Mucosa of stomach (tissue), 1 donor: ENCODE data around the gene ARHGAP1.
A peak's percentile ranks its signal among the peaks of the same experiment; 100 is the strongest.
"Not testable (repeated sequence)": the region's sequence is repeated elsewhere in the genome, so short reads cannot be mapped to it uniquely, and the experiment has no call there.

Experiments used
- H3K27me3 ChIP-seq: one replicate; pipeline ENCODE4 v1.7.0; 2013; ENCODE audit warnings: mild to moderate bottlenecking, low read length; ENCODE audit not compliant: control insufficient read depth, insufficient read depth
- H3K36me3 ChIP-seq: one replicate; pipeline ENCODE4 v1.7.0; 2013; ENCODE audit warnings: low read length; ENCODE audit not compliant: control insufficient read depth, insufficient read depth
- H3K4me1 ChIP-seq: one replicate; pipeline ENCODE4 v1.7.0; 2013; ENCODE audit warnings: mild to moderate bottlenecking, low read length; ENCODE audit not compliant: control insufficient read depth, insufficient read depth
- H3K4me3 ChIP-seq: one replicate; pipeline ENCODE4 v1.7.0; 2013; ENCODE audit warnings: low read length
- H3K9ac ChIP-seq: one replicate; pipeline ENCODE4 v1.7.0; 2013; ENCODE audit warnings: mild to moderate bottlenecking, low read length, moderate library complexity
- H3K9me3 ChIP-seq: one replicate; pipeline ENCODE4 v1.7.0; 2013; ENCODE audit warnings: mild to moderate bottlenecking, low read length, moderate library complexity; ENCODE audit not compliant: control insufficient read depth
- donor health status: Pancreatic carcinoma.

The ARHGAP1 gene

GRCh38 chr11:46719543-46720218 lies 19.3 kb upstream of the ARHGAP1 start:
- Histone ChIP-seq H3K36me3 (no peaks in the 10 kb centered on the region), H3K4me1 (peaks cover 21% of the 10 kb centered on the region), H3K27me3 (no peaks in the 10 kb centered on the region), H3K9me3 (no peaks in the 10 kb centered on the region), H3K9ac (no peak overlapping the region), H3K4me3 (no peak overlapping the region)

GRCh38 chr11:46719048-46719542 lies 18.7 kb upstream of the ARHGAP1 start, which contains the start of gene F2:
Gene F2, plus strand, starts transcription at chr11:46719213. Its CDS starts 23 bp downstream, at chr11:46719236.
- H3K9ac ChIP-seq, result peak within 1 kb of the TSS; percentile 31
- H3K36me3 ChIP-seq, result no peaks in the 10 kb centered on the region
- H3K9me3 ChIP-seq, result no peaks in the 10 kb centered on the region
- peaks cover 21% of the 10 kb centered on the region for H3K4me1 ChIP-seq
- H3K27me3 ChIP-seq, result no peaks in the 10 kb centered on the region
- H3K4me3 ChIP-seq, result no peak within 1 kb of the TSS

DNA sequence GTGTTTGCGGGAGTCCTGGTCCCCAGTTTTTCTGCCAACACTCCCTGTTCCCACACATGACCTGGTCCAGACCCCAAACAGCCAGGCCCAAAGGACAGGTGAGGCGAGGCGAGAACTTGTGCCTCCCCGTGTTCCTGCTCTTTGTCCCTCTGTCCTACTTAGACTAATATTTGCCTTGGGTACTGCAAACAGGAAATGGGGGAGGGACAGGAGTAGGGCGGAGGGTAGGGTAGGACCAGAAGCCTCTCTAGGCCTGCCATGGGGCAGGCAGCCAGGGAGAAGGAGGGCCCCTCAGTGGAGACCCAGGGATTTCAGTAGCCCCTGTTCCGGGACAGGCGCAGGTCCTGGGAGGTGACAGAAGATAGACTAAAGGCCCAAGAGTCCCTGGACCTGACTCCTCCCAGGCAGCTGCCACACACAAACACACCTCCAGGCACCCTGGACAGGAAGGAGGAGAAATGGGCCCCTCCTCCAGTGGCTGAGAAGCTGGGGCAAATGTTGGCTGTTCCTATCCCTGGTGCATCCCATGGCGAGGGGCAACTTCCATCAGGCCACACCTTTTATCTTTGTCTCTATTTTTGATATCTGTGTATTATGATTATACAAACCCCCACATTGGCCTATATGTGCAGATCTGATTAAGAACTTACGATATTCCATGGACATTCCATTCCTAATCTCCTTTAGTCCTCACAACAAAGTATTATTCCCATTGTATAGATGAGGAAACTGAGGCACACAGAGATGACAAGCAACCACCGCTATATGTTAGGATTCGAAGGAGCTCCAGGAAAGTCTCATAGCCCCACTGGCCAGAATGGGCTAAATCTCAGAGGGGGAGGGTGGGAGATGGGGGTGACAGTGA lies 18.0 kb upstream of the ARHGAP1 start:
- Histone ChIP-seq H3K4me3 (no peak overlapping the region), H3K9me3 (no peaks in the 10 kb centered on the region), H3K9ac (peak overlapping the region; percentile 31), H3K4me1 (peaks cover 21% of the 10 kb centered on the region), H3K36me3 (no peaks in the 10 kb centered on the region), H3K27me3 (no peaks in the 10 kb centered on the region)

- H3K4me1 ChIP-seq, result peaks cover 21% of the 10 kb centered on the region
- not testable (repeated sequence) for H3K4me3 ChIP-seq, H3K9ac ChIP-seq, H3K9me3 ChIP-seq, H3K27me3 ChIP-seq, H3K36me3 ChIP-seq
Observed at GRCh38 chr11:46717825-46718154, 17.4 kb upstream of the ARHGAP1 start.

DNA sequence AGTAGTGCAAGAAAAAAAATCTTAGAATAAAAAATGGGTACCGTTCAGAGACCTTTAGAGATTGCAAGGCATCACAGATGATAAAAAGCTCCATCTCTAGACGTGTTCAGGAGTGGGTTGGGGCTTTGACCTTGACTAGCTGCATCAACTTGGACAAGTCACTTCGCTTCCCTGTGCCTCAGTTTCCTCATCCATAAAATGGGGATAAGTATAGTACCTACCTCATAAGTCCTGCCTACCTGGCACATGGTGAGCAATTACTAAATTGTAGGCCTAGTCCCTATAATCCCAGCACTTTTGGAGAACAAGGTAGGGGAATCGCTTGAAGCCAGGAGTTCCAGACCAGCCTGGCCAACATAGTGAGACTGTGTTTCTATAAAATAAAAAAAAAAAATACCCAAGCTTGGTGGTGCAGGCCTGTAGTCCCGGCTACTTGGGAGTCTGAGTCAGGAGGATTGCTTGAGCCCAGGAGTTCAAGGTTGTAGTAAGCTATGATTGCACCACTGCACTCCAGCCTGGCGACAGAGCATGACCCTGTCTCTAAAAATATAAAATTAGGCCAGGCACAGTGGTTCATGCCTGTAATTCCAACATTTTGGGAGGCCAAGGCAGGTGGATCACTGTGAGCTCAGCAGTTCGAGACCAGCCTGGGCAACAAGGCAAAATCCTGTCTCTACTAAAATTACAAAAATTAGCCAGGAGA lies 12.6 kb upstream of the ARHGAP1 start:
- H3K9me3 ChIP-seq, result no peaks in the 10 kb centered on the region
- no peaks in the 10 kb centered on the region for H3K27me3 ChIP-seq
- peaks cover 4% of the 10 kb centered on the region for H3K4me1 ChIP-seq
- H3K9ac ChIP-seq, result no peak overlapping the region
- H3K4me3 ChIP-seq, result no peak overlapping the region
- H3K36me3 ChIP-seq, result no peaks in the 10 kb centered on the region

DNA sequence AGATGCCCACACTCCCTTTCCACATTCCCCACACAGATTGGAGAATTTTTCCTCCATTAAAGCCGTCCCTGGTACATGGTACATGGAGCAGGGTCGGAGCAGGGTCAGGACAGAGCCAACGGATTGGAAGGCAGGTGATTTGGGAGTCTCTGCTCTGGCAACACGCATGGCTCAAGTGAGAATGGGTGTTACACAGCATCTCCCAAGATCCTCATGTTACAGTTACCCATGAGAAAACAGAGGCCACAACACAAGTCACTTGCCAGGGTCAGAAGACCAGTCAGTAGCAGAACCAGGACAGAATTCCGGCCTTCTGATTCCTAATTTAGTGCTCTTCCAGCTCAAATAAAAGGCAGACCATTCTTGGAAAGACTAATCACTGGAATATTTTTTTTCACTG lies 10.9 kb upstream of the ARHGAP1 start:
- Histone ChIP-seq H3K4me3 (no peak overlapping the region), H3K9ac (no peak overlapping the region), H3K9me3 (no peaks in the 10 kb centered on the region), H3K27me3 (no peaks in the 10 kb centered on the region), H3K4me1 (no peaks in the 10 kb centered on the region), H3K36me3 (peaks cover 8% of the 10 kb centered on the region)

GRCh38 chr11:46710821-46711269 lies 10.4 kb upstream of the ARHGAP1 start:
- Histone ChIP-seq H3K36me3 (peaks cover 9% of the 10 kb centered on the region), H3K9ac (no peak overlapping the region), H3K4me1 (no peaks in the 10 kb centered on the region), H3K4me3 (no peak overlapping the region), H3K27me3 (no peaks in the 10 kb centered on the region), H3K9me3 (no peaks in the 10 kb centered on the region)

DNA sequence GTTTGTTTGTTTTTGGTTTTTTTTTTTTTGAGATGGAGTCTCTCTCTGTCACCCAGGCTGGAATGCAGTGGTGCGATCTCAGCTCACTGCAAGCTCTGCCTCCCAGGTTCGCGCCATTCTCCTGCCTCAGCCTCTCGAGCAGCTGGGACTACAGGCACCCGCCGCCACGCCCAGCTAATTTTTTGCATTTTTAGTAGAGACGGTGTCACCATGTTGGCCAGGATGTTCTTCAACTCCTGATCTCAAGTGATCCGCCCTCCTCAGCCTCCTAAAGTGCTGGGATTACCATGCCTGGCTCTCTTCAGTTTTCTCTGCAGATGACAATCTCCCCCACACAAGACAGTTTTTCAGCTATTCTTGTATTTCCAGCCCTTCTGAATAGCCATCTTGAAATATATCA lies 8.9 kb upstream of the ARHGAP1 start:
- H3K9me3 ChIP-seq, H3K9ac ChIP-seq, H3K4me1 ChIP-seq, H3K27me3 ChIP-seq, H3K4me3 ChIP-seq: not testable (repeated sequence)
- H3K36me3 ChIP-seq, result peaks cover 19% of the 10 kb centered on the region

GRCh38 chr11:46706886-46707285 lies 6.5 kb upstream of the ARHGAP1 start:
- no peak overlapping the region for H3K4me3 ChIP-seq
- peaks cover 34% of the 10 kb centered on the region for H3K36me3 ChIP-seq
- H3K9me3 ChIP-seq, result no peaks in the 10 kb centered on the region
- H3K27me3 ChIP-seq, result no peaks in the 10 kb centered on the region
- no peak overlapping the region for H3K9ac ChIP-seq
- H3K4me1 ChIP-seq, result no peaks in the 10 kb centered on the region

DNA sequence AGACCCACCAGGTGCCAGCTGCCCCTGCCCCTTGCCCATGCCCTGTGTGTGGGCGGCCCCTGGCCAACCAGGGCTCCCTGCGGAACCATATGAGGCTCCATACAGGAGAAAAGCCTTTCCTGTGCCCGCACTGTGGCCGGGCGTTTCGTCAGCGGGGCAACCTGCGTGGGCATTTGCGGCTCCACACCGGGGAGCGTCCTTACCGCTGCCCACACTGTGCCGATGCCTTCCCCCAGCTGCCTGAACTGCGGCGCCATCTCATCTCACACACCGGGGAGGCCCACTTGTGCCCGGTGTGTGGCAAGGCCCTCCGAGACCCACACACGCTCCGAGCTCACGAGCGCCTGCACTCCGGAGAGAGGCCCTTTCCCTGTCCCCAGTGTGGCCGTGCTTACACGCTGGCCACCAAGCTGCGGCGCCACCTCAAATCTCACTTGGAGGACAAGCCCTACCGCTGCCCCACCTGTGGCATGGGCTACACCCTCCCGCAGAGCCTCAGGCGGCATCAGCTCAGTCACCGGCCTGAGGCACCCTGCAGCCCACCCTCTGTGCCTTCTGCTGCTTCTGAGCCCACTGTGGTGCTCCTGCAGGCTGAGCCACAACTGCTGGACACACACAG lies 4.8 kb upstream of the ARHGAP1 start:
- Histone ChIP-seq H3K4me3 (no peak overlapping the region), H3K27me3 (no peaks in the 10 kb centered on the region), H3K36me3 (peaks cover 34% of the 10 kb centered on the region)

GRCh38 chr11:46701078-46701654 lies 747 bp upstream of the ARHGAP1 start:
- Histone ChIP-seq H3K4me1 (peaks cover 23% of the 10 kb centered on the region), H3K9ac (peak overlapping the region; percentile 90), H3K27me3 (no peaks in the 10 kb centered on the region), H3K9me3 (no peaks in the 10 kb centered on the region), H3K4me3 (peak overlapping the region; percentile 65), H3K36me3 (peaks cover 26% of the 10 kb centered on the region)

More for the DNA sequence above, 4.8 kb upstream of the ARHGAP1 start:
- no peaks in the 10 kb centered on the region for H3K9me3 ChIP-seq
- H3K4me1 ChIP-seq, result peaks cover 4% of the 10 kb centered on the region
- no peak overlapping the region for H3K9ac ChIP-seq
